Activated CD4-positive, alpha-beta T cell treated with anti-CD3 and anti-CD28 coated beads for 24 hours (primary cell): ENCODE data around the gene ENPP7.

Experiments
- DNase-seq, 2 donors: peaks; one replicate each; pipeline ENCODE4 v3.0.0-alpha.2; 2020; ENCODE audit warnings: low read depth in 2 of 2

The ENPP7 gene

DNA sequence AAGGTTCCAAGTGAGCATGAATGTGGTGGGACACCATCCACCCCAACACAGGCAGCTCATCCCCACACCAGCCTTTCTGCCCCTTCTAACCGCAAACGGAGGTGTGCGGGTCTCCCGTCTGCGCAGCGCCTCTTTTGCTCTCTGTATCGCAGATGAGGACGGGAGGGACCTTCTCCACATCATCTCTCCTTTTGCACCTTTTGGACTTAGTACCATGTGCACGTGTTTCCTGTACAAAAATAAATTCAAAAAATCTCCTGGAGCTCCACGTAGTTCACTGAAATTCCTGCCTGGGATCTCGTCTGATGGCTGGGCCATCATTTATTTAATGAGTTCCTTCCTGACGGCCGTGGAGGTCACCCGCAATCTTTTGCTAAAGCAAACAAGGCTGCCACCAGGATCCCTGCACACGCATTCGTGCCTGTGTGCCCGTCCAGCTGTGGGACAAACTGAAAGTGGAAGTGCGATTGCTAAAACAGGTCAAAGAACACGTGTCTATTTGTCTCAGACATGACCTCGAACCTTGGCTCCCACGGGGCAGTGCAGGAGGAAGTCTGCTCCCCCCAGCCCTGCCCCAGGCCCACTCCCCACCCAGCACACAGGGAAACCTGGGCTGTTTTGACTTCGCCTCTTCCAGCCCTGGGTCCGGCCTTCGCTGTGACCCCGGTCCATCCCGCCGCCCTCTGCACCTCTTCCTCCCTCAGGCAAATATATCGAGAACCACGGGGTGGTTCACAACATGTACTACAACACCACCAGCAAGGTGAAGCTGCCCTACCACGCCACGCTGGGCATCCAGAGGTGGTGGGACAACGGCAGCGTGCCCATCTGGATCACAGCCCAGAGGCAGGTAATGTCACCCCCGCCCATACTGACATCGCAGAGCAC lies 2.3 kb downstream of the ENPP7 start:
- no peak for DNase-seq

DNA sequence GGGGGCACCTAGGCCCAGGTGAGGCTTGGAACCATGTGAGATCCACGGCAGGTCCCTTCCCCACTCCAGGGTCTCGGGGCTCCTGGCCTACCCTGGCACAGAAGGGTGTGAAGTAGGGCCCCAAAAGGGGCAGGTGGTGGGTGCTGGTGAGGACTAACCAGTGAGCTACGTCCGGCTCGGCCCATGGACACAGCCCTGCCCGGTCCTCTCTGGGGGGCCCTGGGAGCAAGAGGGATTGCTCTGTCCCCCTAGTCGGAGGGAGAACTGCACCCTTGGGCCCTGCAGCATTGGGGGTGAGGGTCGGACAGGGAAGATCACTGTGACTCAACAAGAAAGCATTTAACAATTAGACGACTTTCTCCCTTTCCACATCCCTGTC lies 2.9 kb downstream of the ENPP7 start:
- DNase-seq: no peak

DNA sequence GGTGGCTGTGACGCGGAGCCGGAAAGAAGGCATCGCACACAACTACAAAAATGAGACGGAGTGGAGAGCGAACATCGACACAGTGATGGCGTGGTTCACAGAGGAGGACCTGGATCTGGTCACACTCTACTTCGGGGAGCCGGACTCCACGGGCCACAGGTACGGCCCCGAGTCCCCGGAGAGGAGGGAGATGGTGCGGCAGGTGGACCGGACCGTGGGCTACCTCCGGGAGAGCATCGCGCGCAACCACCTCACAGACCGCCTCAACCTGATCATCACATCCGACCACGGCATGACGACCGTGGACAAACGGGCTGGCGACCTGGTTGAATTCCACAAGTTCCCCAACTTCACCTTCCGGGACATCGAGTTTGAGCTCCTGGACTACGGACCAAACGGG lies 4.4 kb downstream of the ENPP7 start:
- no peak for DNase-seq

DNA sequence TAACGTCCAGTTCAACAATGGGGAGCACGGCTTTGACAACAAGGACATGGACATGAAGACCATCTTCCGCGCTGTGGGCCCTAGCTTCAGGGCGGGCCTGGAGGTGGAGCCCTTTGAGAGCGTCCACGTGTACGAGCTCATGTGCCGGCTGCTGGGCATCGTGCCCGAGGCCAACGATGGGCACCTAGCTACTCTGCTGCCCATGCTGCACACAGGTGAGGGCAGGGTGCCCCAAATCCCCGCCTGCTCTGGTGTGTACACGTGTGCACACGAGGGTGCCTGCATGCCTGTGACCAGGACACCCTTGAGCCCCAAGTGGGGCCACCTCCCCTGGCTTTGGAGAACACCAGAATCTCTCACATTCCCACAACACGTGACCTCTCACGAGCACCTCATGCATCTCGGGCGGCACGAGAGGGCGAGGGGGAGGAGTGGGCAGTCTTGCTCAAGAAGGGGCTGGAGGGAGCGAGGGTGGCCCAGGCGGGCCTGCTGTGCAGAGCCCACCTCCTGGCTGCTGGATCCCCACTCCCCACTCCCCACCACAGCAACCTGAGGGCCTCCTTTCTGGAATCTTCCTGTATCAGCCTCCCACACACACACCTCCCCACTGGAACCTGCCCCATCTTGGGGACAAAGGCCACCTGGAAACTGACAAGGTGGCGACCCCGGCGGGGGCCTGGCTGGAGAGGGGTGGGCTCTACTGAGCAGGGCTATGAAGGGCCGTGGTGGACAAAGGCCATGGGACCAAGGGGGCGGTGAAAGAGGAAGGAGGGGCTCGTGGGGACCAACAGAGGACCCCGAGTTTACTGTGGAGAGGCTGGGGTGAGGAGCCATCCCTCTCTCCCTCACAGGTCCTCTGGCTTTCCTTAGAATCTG lies 6.5 kb downstream of the ENPP7 start:
- no peak for DNase-seq

DNA sequence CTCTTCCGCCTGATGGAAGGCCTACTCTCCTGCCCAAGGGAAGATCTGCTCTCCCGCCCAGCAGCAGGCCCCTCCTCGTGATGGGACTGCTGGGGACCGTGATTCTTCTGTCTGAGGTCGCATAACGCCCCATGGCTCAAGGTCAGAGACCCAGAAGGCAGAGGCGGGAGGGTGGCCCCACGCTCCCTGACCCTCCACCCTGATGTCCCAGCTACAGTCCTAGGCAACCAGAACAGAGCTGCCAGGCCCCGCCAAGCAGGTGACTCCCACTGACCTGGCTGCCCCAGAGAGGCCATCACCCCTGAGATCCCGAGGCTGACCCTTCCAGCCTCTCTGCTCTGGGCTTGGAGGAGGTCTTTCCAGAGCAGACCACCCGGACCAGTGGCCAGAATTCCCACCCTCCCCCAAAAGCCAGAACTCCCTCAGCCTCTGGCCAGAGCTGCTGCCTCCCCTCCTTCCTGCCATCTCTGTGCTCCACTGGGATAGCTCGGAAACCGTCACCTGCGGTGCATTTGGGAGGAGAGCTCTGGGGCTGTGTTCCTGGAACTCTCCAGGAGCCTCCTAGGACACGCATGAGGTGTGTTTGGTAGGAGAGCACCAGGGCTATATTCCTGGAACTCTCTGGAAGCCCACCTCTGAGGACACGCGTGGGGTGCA lies 7.3 kb downstream of the ENPP7 start:
- no peak for DNase-seq

DNA sequence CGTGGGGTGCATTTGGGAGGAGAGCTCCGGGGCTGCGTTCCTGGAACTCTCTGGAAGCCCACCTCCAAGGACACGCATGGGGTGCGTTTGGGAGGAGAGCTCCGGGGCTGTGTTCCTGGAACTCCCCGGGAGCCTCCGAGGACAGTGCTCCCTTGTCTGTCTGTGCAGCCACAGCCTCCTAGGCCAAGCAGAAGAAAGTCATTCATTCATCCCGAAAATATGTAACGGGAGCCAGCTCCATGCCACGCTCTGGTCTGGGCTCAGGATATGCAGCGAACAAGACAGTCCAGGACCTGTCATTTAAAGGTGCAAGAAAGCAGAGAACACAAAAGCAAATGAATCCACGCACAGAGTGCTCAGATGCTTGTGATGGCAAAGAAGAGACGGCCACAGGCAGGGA lies 7.9 kb downstream of the ENPP7 start:
- no peak for DNase-seq

DNA sequence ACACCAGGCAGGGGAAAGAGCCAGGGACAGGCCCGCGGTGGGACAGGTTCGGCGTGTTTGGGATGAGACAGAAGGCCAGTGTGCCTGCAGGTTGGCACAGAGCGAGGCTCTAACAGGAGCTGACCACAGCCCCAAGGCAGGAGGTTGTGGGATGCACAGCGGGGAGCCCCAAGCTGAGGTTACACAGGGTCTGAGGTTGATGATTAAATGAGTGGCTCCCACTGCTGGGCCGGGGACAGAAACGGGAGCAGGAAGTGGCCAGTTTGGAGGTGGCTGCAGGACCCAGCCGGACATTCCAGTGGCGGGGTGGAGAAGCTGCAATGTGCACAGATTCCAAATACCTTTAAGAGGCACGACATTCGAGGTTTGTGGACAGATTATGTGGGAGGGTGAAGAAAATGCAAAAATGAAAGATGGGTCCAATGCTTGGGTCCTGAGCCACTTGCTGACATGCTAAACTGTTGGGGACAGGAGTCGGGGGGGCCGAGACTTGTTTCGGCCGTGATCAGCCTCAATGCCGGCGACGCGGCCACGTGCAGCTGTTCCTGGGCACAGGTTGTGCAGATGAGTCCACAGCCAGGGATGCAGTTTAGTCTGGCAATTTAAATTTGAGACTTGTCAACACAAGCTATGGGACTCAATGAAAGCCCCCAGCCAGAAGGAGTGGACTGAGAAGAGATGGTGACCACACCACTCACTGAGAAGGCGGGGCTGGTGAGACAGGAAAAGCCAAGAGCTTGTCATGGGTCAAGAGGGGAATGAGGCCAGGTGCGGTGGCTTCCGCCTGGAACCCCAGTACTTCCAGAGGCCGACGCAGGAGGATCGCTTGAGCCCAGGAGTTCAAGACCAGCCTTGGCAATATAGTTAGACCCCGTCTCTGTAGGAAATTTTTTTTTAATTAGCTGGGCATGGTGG lies 8.7 kb downstream of the ENPP7 start:
- no peak for DNase-seq

DNA sequence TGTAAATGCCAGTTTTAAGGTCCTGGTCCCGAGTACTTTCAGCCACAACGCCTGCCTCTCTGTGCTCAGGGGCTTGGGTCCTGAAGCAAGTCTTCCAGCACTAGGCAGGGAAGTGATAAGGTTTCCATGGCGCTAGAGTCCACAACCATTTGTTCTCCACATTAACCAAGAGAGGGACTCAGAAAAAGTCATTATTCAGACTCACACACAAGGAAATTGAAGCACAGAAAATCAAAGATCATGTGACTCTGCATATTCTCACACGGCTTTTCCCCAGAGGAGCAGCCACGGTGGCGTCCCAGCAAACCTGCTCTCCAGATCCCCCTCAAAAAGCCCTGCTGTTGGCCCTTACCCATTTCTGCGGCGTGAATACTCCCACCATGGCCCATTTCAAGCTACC lies 9.7 kb downstream of the ENPP7 start:
- DNase-seq: no peak

DNA sequence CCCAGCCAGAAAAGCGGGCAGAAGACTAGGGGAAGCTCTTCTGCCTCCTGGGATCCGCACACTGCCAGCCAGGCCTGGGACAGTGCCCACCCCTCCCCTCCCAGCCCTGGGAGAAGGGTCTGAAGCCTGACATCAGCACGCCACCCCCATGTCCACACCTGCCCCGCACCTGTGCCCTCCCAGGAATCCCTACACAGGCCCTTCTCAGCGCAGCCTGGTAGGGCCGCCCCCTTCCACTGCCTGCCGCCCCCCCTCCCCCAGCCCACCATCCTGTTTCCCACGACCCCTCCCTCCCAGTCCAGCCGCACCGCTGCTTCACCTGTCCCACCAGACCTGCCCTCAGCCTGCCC lies 10.6 kb downstream of the ENPP7 start:
- no peak for DNase-seq

DNA sequence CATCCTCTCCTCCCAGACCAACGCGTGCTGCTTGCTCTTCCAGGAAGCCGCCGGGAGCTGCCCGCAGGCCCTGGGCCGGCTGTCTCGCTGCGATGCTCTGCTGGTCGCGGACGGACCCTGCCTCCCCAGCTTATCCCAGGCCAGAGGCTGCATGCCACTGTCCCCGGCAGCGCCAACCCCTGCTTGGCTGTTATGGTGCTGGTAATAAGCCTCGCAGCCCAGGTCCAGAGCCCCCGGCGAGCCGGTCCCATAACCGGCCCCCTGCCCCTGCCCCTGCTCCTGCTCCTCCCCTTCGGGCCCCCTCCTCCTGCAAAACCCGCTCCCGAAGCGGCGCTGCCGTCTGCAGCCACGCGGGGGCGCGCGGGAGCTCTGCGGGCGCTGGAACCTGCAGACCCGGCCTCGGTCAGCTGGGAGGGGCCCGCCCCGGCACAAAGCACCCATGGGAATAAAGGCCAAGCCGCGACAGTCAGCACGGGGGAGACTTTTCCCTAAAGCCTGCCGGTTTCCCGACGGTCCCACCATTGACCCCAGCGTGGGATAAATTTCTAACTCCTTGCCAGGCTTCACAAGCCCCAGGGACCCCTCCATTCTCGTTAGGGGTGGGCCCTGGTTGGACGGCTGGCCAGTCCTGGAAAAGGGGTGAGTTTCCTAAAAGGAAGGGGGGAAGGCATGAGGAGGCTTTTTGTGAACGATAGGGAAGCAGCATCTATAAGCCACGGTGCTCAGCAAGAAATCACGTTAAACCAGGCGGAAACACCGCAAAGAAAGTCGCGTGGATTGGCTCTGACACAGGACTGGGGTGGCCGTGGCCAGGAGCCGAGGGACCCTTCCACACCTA lies 11.2 kb downstream of the ENPP7 start:
- DNase-seq: peak; percentile 53 to 58

DNA sequence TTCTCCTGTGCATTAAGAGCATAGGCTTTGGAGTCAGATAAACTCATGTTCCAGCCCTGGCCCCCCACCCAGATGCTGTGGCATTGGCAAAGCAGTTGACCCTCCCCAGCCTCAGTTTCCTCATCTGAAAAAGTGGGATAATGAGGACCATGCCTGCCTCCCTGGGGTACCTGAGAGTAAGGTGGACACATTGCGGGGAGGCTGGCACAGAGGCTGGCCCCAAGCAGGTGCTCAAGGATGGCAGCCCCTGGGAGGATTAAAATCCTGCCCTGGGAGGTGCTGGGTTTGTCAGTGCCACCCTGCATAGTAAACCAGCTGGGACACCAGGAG lies 11.8 kb downstream of the ENPP7 start:
- no peak for DNase-seq

DNA sequence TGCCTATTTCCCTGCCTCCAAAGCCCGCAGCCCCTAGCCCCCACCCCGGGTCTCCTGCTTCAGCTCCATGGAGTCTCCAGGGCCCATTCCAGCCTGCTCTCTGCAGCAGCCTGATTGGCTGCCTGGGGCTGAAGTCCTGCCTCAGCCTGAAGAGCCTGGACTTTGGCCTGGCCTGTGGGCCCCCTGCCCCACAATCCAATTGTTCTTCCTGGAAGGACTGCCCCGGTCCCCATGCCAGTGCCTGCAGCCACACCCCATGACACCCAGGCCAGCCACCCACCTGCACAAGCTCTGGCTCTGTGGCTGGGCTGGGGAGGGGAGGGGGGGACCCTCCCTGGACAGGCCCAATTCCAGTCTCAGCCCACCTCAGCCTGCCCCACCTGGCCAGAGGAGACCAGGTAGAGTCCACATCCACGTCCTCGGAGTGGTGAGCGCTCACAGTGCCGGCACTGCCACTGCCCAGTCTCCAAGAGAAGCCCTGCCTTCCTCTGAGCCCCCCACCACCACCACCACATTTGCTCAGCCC lies 12.3 kb downstream of the ENPP7 start:
- DNase-seq: no peak

DNA sequence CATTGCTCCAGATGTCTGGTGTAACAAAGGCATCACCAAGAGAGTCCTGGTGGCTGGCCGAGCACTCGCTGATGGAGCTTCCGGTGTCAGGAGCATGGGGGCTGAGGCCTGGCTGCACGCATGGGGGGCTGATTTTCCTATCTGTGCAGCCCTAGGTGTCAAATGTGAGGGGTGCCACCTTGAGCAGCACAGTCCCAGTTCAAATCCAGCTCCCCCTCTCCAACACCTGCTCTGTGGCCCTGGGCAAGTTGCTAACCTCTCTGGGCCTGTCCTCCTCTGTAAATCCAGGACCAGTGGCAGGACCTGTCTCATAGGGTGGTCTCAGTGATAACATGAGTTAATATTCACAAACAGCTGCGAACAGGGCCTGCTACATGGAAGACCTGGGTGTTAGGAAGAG lies 12.9 kb downstream of the ENPP7 start:
- no peak for DNase-seq

DNA sequence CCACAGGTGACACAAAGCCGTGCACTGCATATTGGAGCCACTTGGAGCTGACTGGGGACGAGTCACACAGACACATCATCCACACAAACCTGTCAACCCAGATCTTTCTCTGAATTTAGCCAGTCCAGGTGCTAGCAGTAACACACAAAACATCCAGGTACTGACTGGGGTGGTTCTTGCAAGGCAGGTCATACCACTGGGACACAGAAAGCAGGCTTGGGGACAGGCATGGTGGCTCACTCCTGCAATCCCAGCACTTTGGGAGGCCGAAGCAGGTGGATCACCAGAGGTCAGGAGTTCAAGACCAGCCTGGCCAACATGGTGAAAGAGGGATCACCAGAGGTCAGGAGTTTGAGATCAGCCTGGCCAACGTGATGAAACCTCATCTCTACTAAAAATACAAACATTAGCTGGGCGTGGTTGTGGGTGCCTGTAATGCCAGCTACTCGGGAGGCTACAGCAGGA lies 14.9 kb downstream of the ENPP7 start:
- no peak for DNase-seq

DNA sequence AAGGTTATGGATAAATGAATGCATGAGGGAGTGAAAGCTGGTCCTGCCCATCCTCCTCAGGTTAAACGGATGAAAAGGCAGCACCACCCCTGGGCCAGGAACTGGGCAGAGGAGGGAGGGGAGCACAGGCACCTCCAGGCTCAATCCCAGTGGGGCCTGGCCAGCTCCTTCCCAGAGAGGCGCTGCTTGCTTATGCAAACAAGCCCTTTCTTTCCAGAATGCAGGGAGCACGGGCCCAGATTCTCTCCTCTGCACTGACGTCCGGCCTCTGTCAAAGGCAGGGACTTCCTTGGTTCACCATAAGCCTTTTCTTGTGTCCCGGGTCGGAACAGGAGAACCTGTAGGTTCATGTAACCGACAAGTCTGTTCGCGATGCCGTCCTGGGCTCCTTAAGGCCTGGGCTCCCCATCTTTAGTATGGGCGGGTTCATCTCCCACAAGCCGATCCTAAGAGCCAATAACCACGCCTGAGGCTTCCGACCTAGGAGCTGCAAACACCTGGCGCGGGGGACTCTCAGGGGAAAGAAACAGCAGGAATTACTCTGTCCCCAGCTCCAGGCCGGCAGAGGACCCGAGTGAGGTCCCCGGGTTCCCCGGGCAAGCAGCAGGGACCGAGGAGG lies 16.3 kb downstream of the ENPP7 start:
- DNase-seq: no peak

DNA sequence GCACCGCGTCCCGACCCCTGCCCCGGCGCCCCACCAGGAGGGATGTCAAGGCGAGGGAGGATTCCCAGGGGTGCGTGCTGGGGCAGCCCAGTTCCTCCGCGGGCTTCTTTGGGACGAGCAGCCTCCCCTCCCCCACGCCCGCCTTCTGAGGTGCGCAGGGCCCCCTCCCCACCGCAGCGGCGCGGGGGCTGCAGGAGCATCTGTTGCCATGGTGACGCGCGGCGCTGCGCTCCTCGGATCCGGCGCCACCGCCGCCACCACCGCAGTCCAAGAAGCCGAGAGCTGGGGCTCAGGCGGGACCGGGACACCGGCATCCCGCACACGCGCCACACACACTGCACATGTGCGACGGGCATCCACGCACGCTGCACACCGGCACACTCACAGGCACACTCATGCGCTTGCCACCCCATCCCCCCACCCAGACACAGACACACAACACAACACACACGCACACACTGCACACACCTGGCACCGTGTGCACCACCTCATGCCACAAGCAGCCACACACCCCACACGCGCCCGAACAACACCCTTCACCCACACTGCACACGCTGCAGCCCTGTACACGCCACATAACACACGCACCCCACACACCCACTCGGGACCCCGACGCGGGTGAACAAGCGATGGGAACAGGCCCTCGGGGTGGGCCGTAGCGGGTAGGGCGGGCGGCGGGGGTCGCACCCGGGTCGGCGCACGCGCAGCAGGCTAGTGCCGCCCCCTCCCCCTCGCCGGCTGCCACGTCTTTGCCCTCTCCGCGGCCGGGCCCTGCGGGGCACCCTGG lies 17.0 kb downstream of the ENPP7 start:
- no peak for DNase-seq

DNA sequence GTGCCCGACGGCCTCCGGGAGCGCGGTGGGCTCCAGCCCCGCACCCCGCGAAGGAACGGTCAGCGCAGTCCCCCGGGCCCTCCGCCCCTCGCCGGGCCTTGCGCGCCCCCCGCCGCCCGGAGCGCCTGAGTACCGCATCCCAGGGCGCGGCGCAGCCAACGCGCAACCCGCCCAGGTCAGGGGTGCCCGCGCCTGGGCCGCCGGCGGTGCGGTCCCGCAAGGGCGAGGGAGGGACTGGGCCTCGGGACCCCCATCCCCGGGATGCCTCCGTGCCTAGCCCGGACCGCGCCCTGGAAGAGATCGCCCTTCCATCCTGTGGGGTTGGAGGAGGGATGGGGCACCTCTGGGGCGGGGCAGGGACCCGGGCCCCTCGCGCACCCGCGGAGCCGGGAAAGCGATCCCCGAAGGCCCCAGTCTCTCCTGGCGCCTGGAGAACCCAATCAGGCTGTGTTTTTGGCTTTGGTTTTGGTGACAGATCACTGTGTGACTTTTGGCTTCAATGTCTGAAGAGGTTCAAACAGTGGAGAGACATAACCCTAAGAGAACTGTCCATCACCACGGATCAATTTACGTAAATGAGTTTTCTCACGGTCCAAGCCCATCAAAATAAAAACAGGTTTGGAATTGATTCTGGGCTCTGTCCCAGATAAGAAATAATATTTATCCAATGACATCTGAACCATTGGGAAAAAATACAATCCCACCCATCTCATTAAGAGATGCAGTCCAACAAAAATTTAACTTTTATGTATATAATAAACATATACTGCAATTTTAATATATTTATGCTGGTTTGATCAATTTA lies 17.8 kb downstream of the ENPP7 start:
- no peak for DNase-seq

DNA sequence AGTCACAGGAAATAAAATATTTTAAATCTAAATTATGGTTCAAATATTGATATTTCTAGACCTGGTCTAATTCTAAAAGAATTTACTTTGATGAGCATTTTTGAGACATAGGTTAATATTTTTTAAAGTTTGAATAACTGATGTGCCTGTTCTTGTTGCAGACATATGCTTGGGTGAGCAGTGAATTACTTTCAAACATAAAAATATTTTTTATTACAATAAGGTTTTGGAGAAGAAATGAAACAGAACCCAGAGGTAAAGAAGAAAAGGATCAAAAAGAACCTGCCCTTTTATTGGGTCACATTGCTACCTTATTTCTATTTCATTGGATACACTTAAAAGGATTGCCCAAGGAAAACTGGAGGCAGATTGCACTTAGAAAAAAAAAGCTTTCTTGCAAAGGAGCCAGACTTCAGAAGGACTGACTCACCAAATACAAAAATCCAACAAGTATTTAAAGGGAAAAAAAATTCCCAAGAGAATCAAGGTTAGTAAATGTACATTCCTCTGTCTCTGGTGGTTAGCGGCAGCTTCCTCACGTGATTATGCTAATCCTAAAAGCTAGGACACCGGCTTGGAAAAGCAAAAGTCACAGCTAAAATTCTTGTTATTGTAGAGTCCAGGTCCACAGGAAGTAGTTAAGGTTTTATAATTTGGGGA lies 18.5 kb downstream of the ENPP7 start:
- no peak for DNase-seq
